Measurements from ENCODE around the gene RIMBP3C.

- TF ChIP-seq CTCF (IDR thresholded peaks at IDR 0.05) = no peak
- TF ChIP-seq ZFX (IDR thresholded peaks at IDR 0.05; ENCODE audit: borderline replicate concordance) = no peak
These were observed 39.8 kb upstream of the RIMBP3C start for GRCh38 chr22:21590809-21591641.

All from 22Rv1 (cell line).